GM13977 (cell line): ENCODE measurements around the gene PTPA.

Source experiments
- DNase-seq: peaks from one replicate; pipeline ENCODE4 v3.0.0; 2012; ENCODE audit warnings: low spot score
- in situ Hi-C: fragments of 300-500 bp; cut with MboI; formaldehyde crosslinking; loops from one replicate; pipeline ENCODE4 v1.12.0; 2022; ENCODE audit warnings: low sequenced_read_pairs, low pct_unique_long_range_greater_than_20kb, mixed read lengths, inconsistent platforms; ENCODE audit not compliant: unreplicated experiment
- TF ChIP-seq, protein P1 (sequence below): IDR thresholded peaks from 2 replicates; pipeline ENCODE4 v1.5.1; 2012; ENCODE audit warnings: mild to moderate bottlenecking, control low read depth; ENCODE audit not compliant: insufficient read depth; ENCODE audit errors: extremely low read depth, missing control alignments

Gene PTPA

GRCh38 chr9:129130791-129131190 is 19.6 kb downstream of the PTPA start:
- no peak for DNase-seq
- in situ Hi-C loops = loop anchor here (10.0 to 25.0 kb wide), 2 partner anchors 484 to 657 kb away; no protein-coding TSS in a partner anchor
- TF ChIP-seq, protein P1, sequence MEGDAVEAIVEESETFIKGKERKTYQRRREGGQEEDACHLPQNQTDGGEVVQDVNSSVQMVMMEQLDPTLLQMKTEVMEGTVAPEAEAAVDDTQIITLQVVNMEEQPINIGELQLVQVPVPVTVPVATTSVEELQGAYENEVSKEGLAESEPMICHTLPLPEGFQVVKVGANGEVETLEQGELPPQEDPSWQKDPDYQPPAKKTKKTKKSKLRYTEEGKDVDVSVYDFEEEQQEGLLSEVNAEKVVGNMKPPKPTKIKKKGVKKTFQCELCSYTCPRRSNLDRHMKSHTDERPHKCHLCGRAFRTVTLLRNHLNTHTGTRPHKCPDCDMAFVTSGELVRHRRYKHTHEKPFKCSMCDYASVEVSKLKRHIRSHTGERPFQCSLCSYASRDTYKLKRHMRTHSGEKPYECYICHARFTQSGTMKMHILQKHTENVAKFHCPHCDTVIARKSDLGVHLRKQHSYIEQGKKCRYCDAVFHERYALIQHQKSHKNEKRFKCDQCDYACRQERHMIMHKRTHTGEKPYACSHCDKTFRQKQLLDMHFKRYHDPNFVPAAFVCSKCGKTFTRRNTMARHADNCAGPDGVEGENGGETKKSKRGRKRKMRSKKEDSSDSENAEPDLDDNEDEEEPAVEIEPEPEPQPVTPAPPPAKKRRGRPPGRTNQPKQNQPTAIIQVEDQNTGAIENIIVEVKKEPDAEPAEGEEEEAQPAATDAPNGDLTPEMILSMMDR = no peak

DNA sequence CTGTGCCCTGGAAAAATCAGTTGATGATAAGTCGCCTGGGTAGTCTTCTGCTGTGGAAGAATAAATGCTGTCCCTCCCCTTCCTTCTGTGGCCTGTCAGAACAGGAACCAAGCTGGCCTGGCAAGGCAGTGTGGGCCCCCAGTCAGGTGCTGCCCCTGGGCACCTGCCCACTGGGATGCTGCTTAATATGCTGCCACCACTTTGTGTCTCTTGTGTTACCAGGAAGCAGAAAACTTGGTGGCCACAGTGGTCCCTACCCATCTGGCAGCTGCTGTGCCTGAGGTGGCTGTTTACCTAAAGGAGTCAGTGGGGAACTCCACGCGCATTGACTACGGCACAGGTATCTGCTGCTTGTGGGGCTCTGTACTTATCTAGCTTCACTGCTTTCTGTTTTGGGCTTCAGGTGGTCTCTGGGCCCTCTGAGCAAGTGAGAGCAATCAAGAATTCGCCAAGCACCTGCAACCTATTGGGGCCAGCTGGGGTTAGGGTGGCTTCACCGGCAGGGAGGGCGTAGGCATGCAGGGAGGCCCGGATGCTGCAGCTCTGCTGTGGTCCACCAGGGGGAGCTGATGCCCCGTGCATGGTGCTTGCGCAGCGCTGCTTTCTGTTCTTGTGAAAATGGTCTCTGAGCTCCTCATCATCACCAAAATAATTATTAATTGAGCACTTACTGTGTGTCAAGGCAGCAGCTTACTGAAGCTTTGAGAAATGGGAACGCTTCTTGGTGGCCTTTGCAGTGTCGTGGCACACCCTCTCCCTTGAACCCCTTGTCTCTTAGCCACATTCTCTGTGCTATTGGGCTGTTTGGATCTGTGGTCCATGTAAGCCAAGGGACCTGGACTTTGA is 20.3 kb downstream of the PTPA start:
- TF ChIP-seq, protein P1 = peak; percentile 98
- peak; percentile 88 for DNase-seq
- in situ Hi-C loops = loop anchor here (10.0 to 25.0 kb wide), 2 partner anchors 483 to 656 kb away; no protein-coding TSS in a partner anchor

GRCh38 chr9:129133082-129133481 is 21.9 kb downstream of the PTPA start:
- in situ Hi-C loops = loop anchor here (10.0 to 25.0 kb wide), 2 partner anchors 482 to 654 kb away; no protein-coding TSS in a partner anchor
- TF ChIP-seq, protein P1 = no peak
- DNase-seq = no peak

DNA sequence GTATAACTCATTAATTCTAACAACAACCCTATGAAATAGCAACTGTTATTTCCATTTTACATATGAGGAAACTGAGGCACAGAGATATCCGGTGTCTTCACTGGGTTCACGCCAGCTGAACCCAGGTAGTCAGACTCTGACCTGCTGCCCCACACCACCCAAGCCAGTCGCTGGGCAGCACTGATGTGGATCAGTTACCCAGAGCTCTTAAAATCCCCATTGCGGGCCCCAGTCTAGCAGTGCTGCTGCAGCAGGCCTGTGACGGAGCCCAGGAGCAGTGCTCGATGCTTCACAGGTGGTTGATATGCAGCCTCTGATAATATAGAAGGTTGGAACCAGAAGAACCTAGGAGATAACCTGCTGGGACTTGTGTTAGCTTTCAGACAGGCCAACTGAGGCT is 24.3 kb downstream of the PTPA start:
- no peak for DNase-seq
- TF ChIP-seq, protein P1 = no peak
- in situ Hi-C loops = loop anchor here (10.0 to 25.0 kb wide), 2 partner anchors 479 to 652 kb away; no protein-coding TSS in a partner anchor

GRCh38 chr9:129136446-129137035 is 25.3 kb downstream of the PTPA start:
- TF ChIP-seq, protein P1 = no peak
- in situ Hi-C loops = loop anchor here (10.0 to 25.0 kb wide), 2 partner anchors 478 to 651 kb away; no protein-coding TSS in a partner anchor
- DNase-seq = no peak

- DNase-seq = no peak
- TF ChIP-seq, protein P1 = no peak
- in situ Hi-C loops = loop anchor here (10.0 to 25.0 kb wide), 2 partner anchors 477 to 650 kb away; no protein-coding TSS in a partner anchor
These were observed 26.3 kb downstream of the PTPA start for GRCh38 chr9:129137292-129138143.
